GM12875 (cell line): Measurements from ENCODE around the gene CD3E.

Experiments
- H3K4me3 ChIP-seq: one replicate; pipeline ENCODE4 v1.5.1; 2011; ENCODE audit warnings: low read depth, low read length, control low read depth
- TF ChIP-seq, protein P1 (sequence below): IDR thresholded peaks from 2 replicates; pipeline ENCODE4 v1.5.1; 2011; ENCODE audit warnings: low read depth, mild to moderate bottlenecking, control low read depth, inconsistent platforms, low read length, moderate library complexity, borderline replicate concordance; ENCODE audit not compliant: insufficient read depth

CD3E gene

DNA sequence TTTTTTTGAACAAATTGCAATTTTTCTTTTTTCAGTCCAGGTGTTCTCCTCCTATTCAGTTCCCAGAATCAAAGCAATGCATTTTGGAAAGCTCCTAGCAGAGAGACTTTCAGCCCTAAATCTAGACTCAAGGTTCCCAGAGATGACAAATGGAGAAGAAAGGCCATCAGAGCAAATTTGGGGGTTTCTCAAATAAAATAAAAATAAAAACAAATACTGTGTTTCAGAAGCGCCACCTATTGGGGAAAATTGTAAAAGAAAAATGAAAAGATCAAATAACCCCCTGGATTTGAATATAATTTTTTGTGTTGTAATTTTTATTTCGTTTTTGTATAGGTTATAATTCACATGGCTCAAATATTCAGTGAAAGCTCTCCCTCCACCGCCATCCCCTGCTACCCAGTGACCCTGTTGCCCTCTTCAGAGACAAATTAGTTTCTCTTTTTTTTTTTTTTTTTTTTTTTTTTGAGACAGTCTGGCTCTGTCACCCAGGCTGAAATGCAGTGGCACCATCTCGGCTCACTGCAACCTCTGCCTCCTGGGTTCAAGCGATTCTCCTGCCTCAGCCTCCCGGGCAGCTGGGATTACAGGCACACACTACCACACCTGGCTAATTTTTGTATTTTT is 48.7 kb downstream of the CD3E start:
- TF ChIP-seq, protein P1, sequence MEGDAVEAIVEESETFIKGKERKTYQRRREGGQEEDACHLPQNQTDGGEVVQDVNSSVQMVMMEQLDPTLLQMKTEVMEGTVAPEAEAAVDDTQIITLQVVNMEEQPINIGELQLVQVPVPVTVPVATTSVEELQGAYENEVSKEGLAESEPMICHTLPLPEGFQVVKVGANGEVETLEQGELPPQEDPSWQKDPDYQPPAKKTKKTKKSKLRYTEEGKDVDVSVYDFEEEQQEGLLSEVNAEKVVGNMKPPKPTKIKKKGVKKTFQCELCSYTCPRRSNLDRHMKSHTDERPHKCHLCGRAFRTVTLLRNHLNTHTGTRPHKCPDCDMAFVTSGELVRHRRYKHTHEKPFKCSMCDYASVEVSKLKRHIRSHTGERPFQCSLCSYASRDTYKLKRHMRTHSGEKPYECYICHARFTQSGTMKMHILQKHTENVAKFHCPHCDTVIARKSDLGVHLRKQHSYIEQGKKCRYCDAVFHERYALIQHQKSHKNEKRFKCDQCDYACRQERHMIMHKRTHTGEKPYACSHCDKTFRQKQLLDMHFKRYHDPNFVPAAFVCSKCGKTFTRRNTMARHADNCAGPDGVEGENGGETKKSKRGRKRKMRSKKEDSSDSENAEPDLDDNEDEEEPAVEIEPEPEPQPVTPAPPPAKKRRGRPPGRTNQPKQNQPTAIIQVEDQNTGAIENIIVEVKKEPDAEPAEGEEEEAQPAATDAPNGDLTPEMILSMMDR = 0 out of 2 replicates have a peak, but pooled peaks have one; percentile 7
- no peak overlapping the region for H3K4me3 ChIP-seq

DNA sequence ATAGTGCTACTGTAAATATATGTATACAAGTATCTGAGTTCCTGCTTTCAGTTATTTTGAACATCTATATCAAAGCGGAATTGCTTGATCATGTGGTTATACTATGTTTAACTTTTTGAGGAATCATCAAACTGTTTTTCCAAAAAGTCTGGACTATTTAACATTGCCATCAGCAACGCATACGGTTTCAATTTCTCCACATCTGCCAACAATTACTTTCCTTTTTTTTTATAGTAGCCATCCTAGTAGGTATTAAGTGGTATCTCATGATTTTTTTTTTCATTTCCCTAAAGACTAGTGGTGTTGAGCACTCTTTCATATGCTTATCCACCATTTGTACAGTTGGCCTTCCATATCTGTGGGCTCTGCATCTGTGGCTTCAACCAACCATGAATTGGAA is 53.5 kb downstream of the CD3E start:
- TF ChIP-seq, protein P1 = no peak
- H3K4me3 ChIP-seq = no peak overlapping the region

DNA sequence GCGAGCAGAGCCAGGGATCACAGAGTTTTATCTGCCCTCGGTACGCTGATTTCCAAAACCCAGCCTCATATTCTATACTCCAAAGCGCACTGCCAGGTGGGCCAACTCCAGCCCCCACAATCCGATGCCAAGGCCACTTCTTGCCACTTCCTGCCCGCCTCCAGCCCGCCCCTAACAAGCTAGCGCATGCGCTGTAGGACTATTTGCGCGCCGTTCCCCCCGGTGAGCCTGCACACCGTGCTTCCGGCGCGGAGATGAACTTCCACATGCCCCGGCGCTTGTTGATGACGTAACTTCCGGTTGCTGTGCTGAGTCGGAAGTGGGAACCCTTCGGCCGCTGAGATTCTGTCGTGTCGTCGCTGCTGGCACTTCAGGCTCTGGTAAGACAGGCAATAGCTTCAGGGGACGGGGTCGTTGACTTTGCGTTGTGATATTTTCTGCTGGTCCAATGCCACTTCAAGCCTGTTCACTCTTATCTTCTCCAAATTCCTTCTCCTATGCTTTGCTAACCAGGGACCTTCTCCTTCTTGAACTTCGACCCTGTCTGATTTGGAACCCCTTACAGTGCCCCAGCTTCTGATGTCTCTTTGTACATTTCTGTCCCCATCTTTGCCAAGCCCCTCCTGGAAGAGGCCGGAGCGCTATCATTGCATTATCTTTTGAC is 54.9 kb downstream of the CD3E start, which contains the start of gene UBE4A:
UBE4A (plus strand) TSS at position 306 of the 664 bp plus-strand sequence. CDS start 5,481 bp downstream, outside the sequence.
- H3K4me3 ChIP-seq = peak within 1 kb of the TSS; percentile 62
- TF ChIP-seq, protein P1 = no peak

DNA sequence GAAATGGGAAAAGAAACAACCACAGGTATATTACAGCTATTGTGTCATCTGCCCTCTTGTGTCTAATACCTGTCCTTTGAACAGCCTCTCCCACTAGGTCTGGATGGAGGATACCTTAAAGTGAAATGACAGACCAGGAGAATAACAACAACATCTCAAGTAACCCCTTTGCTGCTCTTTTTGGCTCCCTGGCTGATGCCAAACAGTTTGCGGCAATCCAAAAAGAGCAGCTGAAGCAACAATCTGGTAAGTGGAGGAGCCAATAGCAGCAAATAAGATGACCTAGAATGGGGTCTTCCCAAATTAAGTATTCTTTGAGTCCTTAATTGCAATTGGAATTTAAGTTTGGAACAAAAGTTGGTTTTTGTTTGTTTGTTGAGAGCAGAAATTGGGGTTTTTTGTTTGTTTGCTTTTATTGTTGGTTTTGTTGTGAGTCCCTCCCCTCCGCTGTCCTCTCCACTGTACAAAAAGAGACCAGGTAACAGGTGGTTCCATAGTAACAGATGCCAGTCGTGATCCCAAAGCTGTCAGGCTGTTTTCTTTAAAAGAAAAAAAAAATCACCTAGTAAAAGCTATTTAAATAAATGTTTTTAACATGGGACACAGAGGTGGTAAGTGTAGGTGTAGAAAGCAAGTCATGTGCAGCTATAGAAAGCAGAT is 60.6 kb downstream of the CD3E start:
- no peak overlapping the region for H3K4me3 ChIP-seq
- TF ChIP-seq, protein P1 = no peak
